Erythroblast (primary cell): ENCODE data around the gene CCDC192.

Experiments
- GATA1 ChIP-seq: IDR thresholded peaks from 2 replicates; pipeline ENCODE4 v1.6.1; 2011; ENCODE audit warnings: low read depth, mild to moderate bottlenecking, control low read depth, low read length, moderate library complexity
- POLR2A ChIP-seq: IDR thresholded peaks from 2 replicates; pipeline ENCODE4 v1.6.1; 2011; ENCODE audit warnings: mild to moderate bottlenecking, low read length

GRCh38 chr5:127891942-127892341 is 188.8 kb downstream of the CCDC192 start:
- TF ChIP-seq POLR2A = no peak
- TF ChIP-seq GATA1 = no peak
